ENCODE results near the gene ZNF608. TPM values are rescaled to one million over a fixed set of nuclear protein-coding genes. Genes with fewer than 3 reads are reported as not detected.

ZNF608 gene
- total RNA-seq: 0.84 TPM

GRCh38 chr5:124745928-124746915 lies at the start of gene ZNF608:
TSS of gene ZNF608 (minus strand) at chr5:124746639. CDS start at chr5:124744989, 1,650 bp downstream.
- Histone ChIP-seq H3K27me3 (ENCODE audit: insufficient read depth, low read length) (peaks cover 56% of the 10 kb centered on the region), H3K4me1 (ENCODE audit: insufficient read depth, low read length) (peaks cover 53% of the 10 kb centered on the region), H3K4me3 (ENCODE audit: low read length) (peak within 1 kb of the TSS; percentile 44)

GRCh38 chr5:124795829-124796228 lies 49.4 kb upstream of the ZNF608 start:
- H3K9me3 ChIP-seq (ENCODE audit: low read depth, low read length): no peaks in the 10 kb centered on the region
- no peak overlapping the region for H3K4me3 ChIP-seq (ENCODE audit: low read length)
- no peaks in the 10 kb centered on the region for H3K4me1 ChIP-seq (ENCODE audit: insufficient read depth, low read length)
- H3K27me3 ChIP-seq (ENCODE audit: insufficient read depth, low read length): no peaks in the 10 kb centered on the region

More at GRCh38 chr5:124745928-124746915, at the start of gene ZNF608:
- no peaks in the 10 kb centered on the region for H3K9me3 ChIP-seq (ENCODE audit: low read depth, low read length)

- Histone ChIP-seq H3K4me1 (ENCODE audit: insufficient read depth, low read length) (no peaks in the 10 kb centered on the region), H3K9me3 (ENCODE audit: low read depth, low read length) (no peaks in the 10 kb centered on the region), H3K27me3 (ENCODE audit: insufficient read depth, low read length) (no peaks in the 10 kb centered on the region), H3K4me3 (ENCODE audit: low read length) (no peak overlapping the region)
Observed at GRCh38 chr5:124790895-124791732, 44.7 kb upstream of the ZNF608 start.

- H3K27me3 ChIP-seq (ENCODE audit: insufficient read depth, low read length): no peaks in the 10 kb centered on the region
Observed at GRCh38 chr5:124790301-124790894, 44.0 kb upstream of the ZNF608 start.

GRCh38 chr5:124789104-124789605 lies 42.7 kb upstream of the ZNF608 start:
- Histone ChIP-seq H3K4me3 (ENCODE audit: low read length) (no peak overlapping the region), H3K4me1 (ENCODE audit: insufficient read depth, low read length) (no peaks in the 10 kb centered on the region)

More at GRCh38 chr5:124790301-124790894, 44.0 kb upstream of the ZNF608 start:
- H3K4me3 ChIP-seq (ENCODE audit: low read length): no peak overlapping the region
- no peaks in the 10 kb centered on the region for H3K9me3 ChIP-seq (ENCODE audit: low read depth, low read length)
- H3K4me1 ChIP-seq (ENCODE audit: insufficient read depth, low read length): no peaks in the 10 kb centered on the region

GRCh38 chr5:124783794-124784193 lies 37.4 kb upstream of the ZNF608 start:
- Histone ChIP-seq H3K4me1 (ENCODE audit: insufficient read depth, low read length) (no peaks in the 10 kb centered on the region), H3K27me3 (ENCODE audit: insufficient read depth, low read length) (no peaks in the 10 kb centered on the region), H3K9me3 (ENCODE audit: low read depth, low read length) (no peaks in the 10 kb centered on the region)

More at GRCh38 chr5:124789104-124789605, 42.7 kb upstream of the ZNF608 start:
- no peaks in the 10 kb centered on the region for H3K9me3 ChIP-seq (ENCODE audit: low read depth, low read length)
- no peaks in the 10 kb centered on the region for H3K27me3 ChIP-seq (ENCODE audit: insufficient read depth, low read length)

GRCh38 chr5:124783285-124783684 lies 36.8 kb upstream of the ZNF608 start:
- Histone ChIP-seq H3K9me3 (ENCODE audit: low read depth, low read length) (no peaks in the 10 kb centered on the region), H3K27me3 (ENCODE audit: insufficient read depth, low read length) (no peaks in the 10 kb centered on the region), H3K4me1 (ENCODE audit: insufficient read depth, low read length) (no peaks in the 10 kb centered on the region), H3K4me3 (ENCODE audit: low read length) (no peak overlapping the region)

More at GRCh38 chr5:124783794-124784193, 37.4 kb upstream of the ZNF608 start:
- no peak overlapping the region for H3K4me3 ChIP-seq (ENCODE audit: low read length)

- no peaks in the 10 kb centered on the region for H3K9me3 ChIP-seq (ENCODE audit: low read depth, low read length)
- no peaks in the 10 kb centered on the region for H3K27me3 ChIP-seq (ENCODE audit: insufficient read depth, low read length)
- no peaks in the 10 kb centered on the region for H3K4me1 ChIP-seq (ENCODE audit: insufficient read depth, low read length)
- no peak overlapping the region for H3K4me3 ChIP-seq (ENCODE audit: low read length)
Observed at GRCh38 chr5:124782262-124782661, 35.8 kb upstream of the ZNF608 start.

GRCh38 chr5:124780011-124780410 lies 33.6 kb upstream of the ZNF608 start:
- H3K9me3 ChIP-seq (ENCODE audit: low read depth, low read length): no peaks in the 10 kb centered on the region
- H3K4me3 ChIP-seq (ENCODE audit: low read length): no peak overlapping the region
- no peaks in the 10 kb centered on the region for H3K4me1 ChIP-seq (ENCODE audit: insufficient read depth, low read length)
- no peaks in the 10 kb centered on the region for H3K27me3 ChIP-seq (ENCODE audit: insufficient read depth, low read length)

- no peaks in the 10 kb centered on the region for H3K9me3 ChIP-seq (ENCODE audit: low read depth, low read length)
- H3K4me1 ChIP-seq (ENCODE audit: insufficient read depth, low read length): no peaks in the 10 kb centered on the region
- no peaks in the 10 kb centered on the region for H3K27me3 ChIP-seq (ENCODE audit: insufficient read depth, low read length)
- H3K4me3 ChIP-seq (ENCODE audit: low read length): no peak overlapping the region
Observed at GRCh38 chr5:124773315-124774311, 27.2 kb upstream of the ZNF608 start.

- no peak overlapping the region for H3K4me3 ChIP-seq (ENCODE audit: low read length)
- H3K27me3 ChIP-seq (ENCODE audit: insufficient read depth, low read length): no peaks in the 10 kb centered on the region
- H3K4me1 ChIP-seq (ENCODE audit: insufficient read depth, low read length): no peaks in the 10 kb centered on the region
- H3K9me3 ChIP-seq (ENCODE audit: low read depth, low read length): no peaks in the 10 kb centered on the region
Observed at GRCh38 chr5:124772457-124773200, 26.2 kb upstream of the ZNF608 start.

GRCh38 chr5:124771761-124772160 lies 25.3 kb upstream of the ZNF608 start:
- Histone ChIP-seq H3K4me3 (ENCODE audit: low read length) (no peak overlapping the region), H3K9me3 (ENCODE audit: low read depth, low read length) (no peaks in the 10 kb centered on the region)

GRCh38 chr5:124764992-124765611 lies 18.7 kb upstream of the ZNF608 start:
- Histone ChIP-seq H3K9me3 (ENCODE audit: low read depth, low read length) (no peaks in the 10 kb centered on the region), H3K27me3 (ENCODE audit: insufficient read depth, low read length) (no peaks in the 10 kb centered on the region), H3K4me3 (ENCODE audit: low read length) (no peak overlapping the region), H3K4me1 (ENCODE audit: insufficient read depth, low read length) (no peaks in the 10 kb centered on the region)

More at GRCh38 chr5:124771761-124772160, 25.3 kb upstream of the ZNF608 start:
- Histone ChIP-seq H3K27me3 (ENCODE audit: insufficient read depth, low read length) (no peaks in the 10 kb centered on the region), H3K4me1 (ENCODE audit: insufficient read depth, low read length) (no peaks in the 10 kb centered on the region)

All from mononuclear cell (primary cell).